Hematopoietic multipotent progenitor cell treated with erythropoietin and hydrocortisone succinate and interleukin-3 and kit ligand, for 8 days (in vitro differentiated cells): ENCODE measurements around the gene SIRT4.

ENCODE experiments used
- DNase-seq: peaks from one replicate; pipeline ENCODE4 v3.0.0-alpha.2; 2015

The SIRT4 gene

DNA sequence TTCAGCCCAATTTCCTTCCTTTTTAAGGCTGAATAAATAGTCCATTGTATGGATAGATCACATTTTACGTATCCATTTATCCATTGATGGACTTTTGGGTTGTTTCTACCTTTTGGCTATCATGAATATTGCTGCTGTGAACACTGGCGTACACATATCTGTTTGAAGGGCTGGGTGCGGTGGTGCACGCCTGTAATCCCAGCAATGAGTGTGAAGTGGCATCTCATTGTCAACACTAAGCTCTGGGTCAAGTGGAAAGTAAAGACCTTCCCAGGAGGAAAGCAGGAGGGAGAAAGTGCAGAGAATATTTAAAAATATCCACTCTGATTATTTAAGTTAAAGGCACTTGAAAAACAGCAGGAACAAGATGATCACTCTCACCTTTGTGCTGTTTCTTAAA, 37.1 kb downstream of the SIRT4 start:
- no peak for DNase-seq

DNA sequence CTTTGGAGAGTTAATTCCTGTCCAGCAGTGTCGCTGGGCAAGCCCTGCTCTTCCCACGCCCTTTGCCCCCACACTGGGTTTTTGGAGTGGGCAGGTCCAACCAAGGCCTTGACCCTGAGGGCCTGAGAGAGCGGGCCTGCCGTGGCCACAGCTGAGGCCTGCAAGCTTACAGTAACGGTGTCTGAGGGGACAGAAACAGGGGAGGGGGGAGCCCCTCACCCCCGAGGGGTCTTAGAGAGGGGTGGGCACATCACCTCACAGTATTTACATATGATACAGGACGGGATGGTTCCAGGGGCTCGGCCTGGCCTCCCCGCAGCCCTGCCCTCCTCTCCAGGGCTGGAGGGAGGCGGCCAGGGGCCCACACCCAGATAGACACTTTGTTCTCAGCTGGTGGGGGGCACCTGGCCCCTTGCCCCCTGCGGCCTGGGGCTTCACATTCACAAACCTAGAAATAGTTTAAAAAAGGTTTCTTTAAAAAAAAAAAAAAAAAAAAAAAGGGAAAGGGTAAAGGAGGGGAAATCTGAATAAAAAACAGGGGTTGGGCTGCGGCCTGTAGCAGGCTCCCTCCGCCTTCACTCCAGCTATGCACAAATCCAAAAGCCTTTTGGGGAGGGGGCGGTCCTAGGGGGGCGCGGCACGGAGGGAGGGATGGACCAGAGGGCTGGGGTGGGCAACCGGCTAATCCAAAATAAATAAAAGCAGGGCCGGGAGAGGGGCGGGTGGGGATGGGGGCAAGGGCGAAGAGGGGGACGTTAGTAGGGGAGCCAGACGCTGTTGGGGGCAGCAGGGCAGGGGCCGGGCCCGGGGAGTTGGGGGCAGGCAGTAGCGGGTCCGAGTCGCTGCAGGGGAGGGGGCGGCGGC, 40.3 kb downstream of the SIRT4 start:
- DNase-seq, result no peak

DNA sequence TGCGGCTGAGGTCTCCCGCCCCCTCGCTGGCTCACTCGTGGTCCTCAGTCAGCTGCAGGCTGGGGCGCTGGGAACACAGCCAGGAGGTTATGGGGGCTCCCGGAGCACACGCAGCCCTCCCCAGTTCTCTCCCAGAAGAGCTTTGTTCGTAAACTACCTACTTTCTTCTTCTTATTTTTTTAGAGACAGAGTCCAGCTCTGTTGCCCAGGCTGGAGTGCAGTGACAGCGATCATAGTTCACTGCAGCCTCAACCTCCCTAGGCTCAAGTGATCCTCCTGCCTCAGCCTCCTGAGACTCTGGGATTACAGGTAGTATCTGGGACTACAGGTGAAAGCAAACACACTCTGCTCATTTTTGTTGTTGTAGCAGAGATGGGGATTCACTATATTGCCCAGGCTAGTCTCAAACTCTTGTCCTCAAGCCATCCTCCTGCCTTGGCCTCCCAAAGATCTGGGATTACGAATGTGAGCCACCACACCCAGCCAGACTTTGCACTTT, 41.0 kb downstream of the SIRT4 start:
- no peak for DNase-seq

DNA sequence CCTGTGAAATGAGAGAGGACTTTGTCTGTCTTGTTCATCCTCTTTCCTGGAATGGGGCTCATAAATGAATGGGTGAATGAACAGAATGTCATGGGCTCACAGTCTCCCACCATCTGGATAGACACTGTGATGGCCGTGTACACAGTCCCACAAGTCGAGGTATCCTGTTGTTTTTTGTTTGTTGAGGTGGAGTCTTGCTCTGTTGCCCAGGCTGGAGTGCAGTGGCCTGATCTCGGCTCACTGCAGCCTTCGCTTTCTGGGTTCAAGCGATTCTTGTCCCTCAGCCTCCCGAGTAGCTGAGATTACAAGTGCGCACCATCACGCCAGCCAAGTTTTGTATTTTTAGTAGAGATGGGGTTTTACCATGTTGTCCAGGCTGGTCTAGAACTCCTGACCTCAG, 41.6 kb downstream of the SIRT4 start:
- no peak for DNase-seq

DNA sequence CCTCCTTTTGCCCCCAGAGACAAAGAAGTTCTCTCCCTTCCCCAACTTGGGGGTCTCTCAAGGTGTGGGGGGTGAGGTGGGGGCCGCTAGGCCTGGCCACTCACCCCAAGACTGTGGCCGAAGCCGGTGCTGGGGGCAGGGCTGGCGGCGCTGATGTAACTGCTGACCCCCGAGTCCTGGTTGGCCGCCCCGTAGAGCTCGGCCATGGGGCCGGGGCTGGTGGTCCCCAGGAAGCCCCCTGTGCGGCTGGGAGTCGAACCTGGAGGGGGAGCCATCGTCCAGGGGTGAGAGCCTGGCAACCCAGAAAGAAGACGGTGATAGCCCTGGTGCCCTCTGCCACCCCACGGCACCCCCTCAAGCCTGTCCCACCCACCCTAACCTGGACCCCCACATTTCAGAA, 43.9 kb downstream of the SIRT4 start:
- DNase-seq, result no peak

DNA sequence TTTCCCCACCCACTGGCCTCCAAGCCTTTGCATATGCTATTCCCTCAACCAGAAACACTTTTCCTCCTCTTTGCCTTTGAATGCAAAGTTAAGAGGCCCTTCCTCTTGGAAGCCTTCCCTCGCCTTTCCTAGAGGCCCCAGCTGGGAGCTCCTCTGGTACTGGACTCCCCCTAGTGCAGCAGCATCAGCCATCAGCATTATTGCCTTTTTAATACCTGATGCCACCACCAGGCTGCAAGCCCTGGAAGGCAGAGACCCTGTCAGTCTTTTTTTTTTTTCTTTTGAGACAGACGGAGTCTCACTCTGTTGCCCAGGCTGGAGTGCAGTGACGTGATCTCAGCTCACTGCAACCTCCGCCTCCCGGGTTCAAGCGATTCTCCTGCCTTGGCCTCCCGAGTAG, 44.6 kb downstream of the SIRT4 start:
- no peak for DNase-seq

DNA sequence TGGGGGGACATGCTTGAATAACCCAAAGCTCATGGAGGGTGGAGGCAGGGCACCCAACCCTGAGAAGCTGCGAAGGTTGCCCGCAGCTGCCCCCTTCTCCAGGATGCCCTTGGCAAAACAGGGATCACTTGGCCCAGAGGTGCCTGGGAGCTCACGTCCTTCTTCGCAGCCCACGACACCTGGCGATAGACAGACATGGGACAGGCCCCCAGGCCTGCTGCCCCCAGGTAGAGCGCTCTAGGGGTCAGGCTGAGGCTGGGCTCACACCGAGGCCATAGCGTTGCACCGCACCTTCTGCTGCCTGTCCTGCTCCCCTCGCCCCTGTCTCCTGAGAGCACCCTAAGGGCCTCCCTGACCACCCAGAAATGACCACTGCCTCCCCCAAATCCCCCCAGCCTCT, 45.6 kb downstream of the SIRT4 start:
- DNase-seq, result no peak

DNA sequence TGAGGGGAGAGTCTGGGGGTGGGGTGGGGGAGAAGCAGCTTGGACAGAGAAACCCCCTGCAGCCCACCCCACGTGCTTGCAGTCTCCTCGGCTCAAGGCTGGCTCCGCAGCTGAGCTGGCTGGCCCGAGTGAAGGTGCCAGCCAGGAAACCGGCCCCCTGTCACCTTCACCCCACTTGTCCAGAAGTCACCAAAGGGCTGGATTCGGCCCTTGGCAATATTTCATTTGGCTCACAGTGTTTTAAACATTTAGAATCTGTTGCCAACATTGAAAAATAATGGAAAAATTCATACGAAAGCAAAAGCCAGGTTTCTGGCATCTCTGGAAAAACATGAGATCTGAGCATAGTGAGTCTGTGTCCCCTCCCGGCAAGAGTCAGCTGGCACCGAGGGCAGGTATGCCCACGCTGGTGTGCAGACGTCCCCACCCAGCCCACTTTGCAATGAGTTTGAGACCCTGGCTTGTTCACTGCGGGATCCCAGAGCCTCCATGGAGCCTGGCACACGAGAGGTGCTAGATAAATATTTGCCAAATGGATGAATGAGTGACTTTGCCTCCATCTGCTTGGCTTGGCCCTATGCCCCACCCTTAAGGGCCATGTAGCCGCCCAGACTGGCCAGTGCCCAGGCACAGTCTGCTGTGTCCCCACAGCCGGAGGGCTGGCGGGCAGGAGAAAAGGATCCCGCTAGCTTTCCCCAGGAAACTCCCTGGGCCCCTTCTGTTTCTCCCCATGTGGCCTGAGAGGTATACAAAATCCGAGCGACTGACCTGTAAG, 48.6 kb downstream of the SIRT4 start:
- no peak for DNase-seq

DNA sequence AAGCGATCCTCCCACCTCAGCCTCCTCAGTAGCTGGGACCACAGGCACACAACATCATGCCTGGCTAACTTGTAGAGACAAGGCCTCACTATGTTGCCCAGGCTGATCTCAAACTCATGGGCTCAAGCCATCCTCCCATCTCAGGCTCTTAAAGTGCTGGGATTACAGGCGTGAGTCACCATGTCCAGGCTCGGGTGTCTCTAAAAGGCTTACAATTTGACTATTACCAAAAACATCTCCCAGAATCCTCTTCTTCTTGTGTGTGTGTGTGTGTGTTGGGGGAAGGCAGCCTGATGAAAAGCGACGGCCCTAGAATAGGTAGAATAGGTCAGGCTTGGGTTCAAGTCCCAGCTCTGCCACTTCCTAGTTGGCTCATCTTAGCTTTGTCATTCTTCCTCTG, 50.0 kb downstream of the SIRT4 start:
- DNase-seq, result no peak

DNA sequence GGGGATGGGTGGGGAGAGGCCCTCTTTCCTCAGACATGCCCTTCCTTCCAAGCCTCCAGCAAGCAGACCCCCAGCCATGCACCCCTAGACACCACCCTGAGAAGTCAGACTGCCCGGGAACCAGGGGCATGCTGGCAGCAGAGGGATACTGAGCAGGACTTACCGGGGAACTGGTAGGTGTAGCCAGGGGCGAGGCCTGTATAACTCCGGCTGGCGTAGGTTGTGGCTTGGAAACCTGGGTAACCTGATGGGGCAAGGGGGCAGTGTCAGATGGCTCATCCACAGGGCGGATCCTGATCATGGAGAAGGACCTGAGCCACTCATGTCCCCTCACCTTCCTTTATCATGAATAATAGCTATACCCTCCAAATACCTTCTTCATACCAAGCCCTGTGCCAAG, 51.0 kb downstream of the SIRT4 start:
- DNase-seq, result no peak

DNA sequence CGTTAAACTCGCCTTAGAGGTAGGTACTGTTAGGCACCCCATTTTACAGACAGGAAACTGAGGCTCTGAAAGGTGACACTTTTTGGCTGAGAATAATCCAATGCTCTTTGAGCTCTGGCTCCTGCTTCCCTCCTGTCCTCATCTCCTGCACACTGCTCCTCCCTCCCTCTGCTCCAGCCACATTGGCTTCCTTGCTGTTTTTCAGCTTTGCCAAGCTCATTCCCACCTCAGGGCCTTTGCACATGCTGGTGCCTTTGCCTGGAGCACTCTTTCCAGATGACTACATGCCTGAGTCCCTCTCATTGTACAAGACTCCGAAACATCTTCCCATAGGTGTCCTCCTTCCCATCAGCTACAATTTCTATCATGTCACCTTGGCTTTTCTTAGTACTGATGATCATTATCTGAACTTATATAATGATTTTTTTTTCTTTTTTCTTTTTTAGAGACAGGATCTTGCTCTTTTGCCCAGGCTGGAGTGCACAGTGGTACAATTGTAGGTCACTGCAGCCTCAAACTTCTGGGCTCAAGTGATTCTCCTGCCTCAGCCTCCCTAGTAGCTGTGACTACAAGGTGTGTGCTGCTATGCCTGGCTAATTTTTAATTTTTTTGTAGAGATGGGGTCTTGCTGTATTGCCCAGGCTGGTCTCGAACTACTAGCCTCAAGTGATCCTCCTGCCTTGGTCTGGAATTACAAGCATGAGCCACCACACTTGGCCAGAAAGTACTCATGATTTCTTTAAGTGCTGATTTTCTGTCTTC, 51.6 kb downstream of the SIRT4 start:
- no peak for DNase-seq

DNA sequence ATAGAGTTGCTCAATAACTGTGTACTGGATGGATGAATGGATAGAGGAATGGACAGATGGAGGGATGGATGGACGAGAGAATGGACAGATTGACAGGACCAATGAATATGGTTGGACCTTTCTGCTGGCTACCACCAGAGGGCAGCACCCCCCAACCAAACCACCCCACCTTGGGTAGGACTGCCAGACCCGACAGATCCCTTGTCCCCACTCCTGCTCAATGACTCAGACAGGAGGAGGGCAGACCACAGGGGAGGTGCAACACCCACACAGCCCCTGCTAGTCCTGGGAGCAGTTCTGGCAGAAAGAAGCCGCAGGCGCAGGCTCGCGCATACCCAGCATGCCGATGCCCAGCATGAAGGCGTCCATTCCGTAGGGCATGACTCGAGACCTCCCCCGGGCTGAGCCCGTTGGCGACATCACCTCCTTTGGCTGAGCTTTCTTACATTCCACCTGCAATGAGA, 54.5 kb downstream of the SIRT4 start:
- peak; percentile 70 for DNase-seq

DNA sequence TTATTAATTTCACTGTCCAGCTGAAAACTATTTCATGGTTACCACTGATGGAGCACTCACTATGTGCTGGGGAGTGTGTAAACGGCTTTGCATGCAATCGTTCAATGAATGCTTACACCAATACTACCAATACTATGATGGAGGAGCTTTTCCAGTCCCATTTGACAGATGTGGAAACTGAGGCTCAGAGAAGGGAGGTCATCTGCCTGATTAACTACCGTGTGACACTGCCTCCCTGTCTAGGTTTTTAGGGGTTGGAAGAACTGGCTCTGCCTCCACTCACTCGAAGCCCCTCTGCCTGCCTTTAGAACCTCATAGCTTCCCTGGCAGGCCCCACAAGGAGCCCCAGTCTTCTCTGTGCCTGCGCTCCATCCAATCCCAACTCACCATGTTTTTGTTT, 55.0 kb downstream of the SIRT4 start:
- no peak for DNase-seq

DNA sequence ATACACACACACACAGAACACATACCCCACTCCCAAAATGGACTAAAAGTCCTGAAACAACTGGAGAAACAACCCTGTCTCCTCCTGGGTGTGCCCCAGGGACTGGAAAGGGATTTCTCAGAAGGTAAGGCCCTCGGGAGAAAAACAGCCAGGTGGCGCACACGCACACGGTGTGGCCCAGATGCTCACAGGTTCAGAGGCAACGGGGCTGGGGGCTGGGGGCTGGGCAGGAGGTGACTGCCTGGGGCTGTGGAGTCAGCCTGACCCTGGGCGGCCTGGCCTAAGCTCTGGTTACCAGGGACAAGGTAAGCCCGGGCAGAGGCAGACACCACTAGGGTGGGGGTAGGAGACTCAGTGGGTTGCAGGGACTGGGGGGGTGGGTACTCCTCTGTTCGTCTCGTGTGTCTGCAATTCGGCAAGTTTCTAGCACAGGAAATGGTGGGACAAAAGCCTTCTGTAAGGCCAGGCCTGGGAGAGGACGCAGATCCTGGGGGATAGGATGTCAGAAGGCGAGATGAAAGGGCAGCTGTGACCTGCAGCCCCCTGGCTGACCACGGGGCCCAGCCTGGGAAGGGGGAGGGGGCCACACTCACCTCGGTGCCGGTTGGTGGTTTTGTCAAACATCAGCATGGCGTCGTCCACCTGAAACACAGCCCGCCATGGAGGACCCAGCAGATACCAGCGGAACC, 56.4 kb downstream of the SIRT4 start:
- DNase-seq, result no peak

DNA sequence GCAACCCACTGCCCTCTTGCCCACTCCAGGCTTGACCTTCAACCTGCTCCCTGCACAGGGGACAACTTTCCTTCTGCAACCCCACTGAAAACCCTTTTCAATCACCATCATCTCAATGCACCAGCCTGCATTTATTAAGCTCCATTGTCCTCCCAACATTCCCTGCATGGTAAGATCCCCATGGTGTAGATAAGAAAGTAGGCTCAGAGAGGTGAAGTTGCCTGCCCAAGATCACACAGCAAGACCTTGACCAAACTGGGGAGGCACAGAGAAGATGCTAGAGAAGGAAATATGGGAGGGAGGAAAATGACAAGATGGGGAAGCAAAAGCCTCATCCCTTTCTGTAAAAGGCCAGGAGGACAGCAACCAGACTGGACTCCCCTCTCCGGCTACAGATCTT, 57.0 kb downstream of the SIRT4 start:
- no peak for DNase-seq

DNA sequence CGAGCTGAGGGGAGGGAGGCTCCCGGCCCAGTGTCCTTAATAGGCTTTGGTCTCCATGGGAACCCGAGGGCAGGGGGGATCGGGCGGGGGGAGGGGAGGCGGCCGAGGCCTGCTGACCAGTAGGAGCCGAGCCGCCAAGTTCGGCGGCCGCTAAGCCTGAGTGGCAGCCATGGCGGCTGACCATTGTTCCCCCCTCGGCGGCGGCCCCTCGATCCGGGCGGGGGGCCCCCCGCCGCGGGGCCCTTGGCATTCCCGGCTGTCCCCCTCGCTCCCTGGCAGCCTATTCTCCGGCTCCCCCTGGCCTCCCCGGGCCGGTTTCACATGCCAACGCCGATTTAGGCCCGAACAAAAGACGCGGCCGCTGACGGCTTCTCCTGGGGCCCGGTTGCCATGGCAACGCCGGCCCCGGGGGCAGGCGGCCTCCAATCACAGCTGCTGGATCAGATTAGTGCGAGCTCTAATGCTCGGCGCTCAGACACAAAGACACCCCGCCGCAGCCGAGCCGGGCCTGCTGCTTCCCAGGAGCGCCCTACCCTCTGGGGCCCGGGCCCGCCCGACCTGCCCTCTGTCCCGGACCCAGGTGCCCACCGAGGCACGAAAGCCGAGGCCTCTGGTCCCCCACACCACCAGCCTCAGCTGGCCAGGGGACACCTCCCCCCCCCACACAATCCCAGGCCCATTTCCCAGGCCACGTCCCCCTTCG, 59.5 kb downstream of the SIRT4 start:
- DNase-seq, result peak; percentile 35
